Aorta (tissue), 5 donors: ENCODE data around the gene AGO3. TPM values are rescaled to one million over a fixed set of nuclear protein-coding genes. Genes with fewer than 3 reads are reported as not detected.
A peak's percentile ranks its signal among the peaks of the same experiment; 100 is the strongest.

Source experiments
- ATAC-seq: fragments of 200-7000 bp; cut with Tn5 transposase; one replicate; pipeline ENCODE4 v1.9.1; 2022; ENCODE audit warnings: moderate library complexity; ENCODE audit not compliant: low FRiP score
- DNase-seq, 2 donors: peaks; one replicate each; pipeline ENCODE4 v3.0.0-alpha.2; 2020
- H3K27ac ChIP-seq, 2 donors: one replicate each; pipeline ENCODE4 v1.5.1; 2013; ENCODE audit warnings: low read length in 2 of 2, mild to moderate bottlenecking in 2 of 2, moderate library complexity in 2 of 2, control low read depth in 1 of 2, inconsistent platforms in 1 of 2, low read depth in 1 of 2
- H3K27me3 ChIP-seq, 2 donors: one replicate each; pipeline ENCODE4 v1.6.1; 2013; ENCODE audit warnings: control low read depth in 1 of 2, low read length in 1 of 2, mild to moderate bottlenecking in 1 of 2, moderate library complexity in 1 of 2; ENCODE audit not compliant: insufficient read depth in 2 of 2, control insufficient read depth in 1 of 2
- H3K36me3 ChIP-seq, 2 donors: one replicate each; pipeline ENCODE4 v1.6.1; 2013; ENCODE audit warnings: control low read depth in 1 of 2, low read length in 1 of 2, mild to moderate bottlenecking in 1 of 2; ENCODE audit not compliant: insufficient read depth in 2 of 2, control insufficient read depth in 1 of 2
- H3K4me1 ChIP-seq, 2 donors: one replicate each; pipeline ENCODE4 v1.6.1; 2013; ENCODE audit warnings: low read length in 2 of 2, control low read depth in 1 of 2, mild to moderate bottlenecking in 1 of 2, moderate library complexity in 1 of 2; ENCODE audit not compliant: insufficient read depth in 2 of 2, control insufficient read depth in 1 of 2
- H3K4me3 ChIP-seq, 2 donors: one replicate each; pipeline ENCODE4 v1.5.1; 2013; ENCODE audit warnings: low read length in 2 of 2, control low read depth in 1 of 2, mild to moderate bottlenecking in 1 of 2
- H3K9me3 ChIP-seq: one replicate; pipeline ENCODE4 v1.6.1; 2013; ENCODE audit warnings: mild to moderate bottlenecking, low read length; ENCODE audit not compliant: control insufficient read depth
- WGBS, 2 donors: extraction: QIAGEN DNeasy Blood & Tissue Kit; methylation state at CpG; one replicate each; pipeline ENCODE4 v1.1.7; 2013; 5-methylcytosine and 5-hydroxymethylcytosine counted together
- intact Hi-C, 2 donors: fragments of 100-400 bp; cut with DNase I; formaldehyde crosslinking; loops; one replicate each; pipeline versions ENCODE4 v1.14.2 to v1.15.0; 2022
- polyA plus RNA-seq, 2 donors: library from polyadenylated mRNA; stranded (reverse); fragments of 200-250 nt; gene quantifications; one replicate each; pipeline ENCODE4 v1.2.3, GENCODE V29; 2013
- total RNA-seq, 2 donors: library from RNA; stranded (reverse); fragmentation: NEBNext Ultra II Directional; extraction: Animal tissue kit (Norgen Biotek cat#: 25700); gene quantifications; one replicate each; pipeline ENCODE4 v1.2.1, GENCODE V29; 2021
- donor health status: healthy with polysubstance abuse.
- donor health status: Bipolar disorder and iron deficiency.
- donor health status: DM: no; HTN: no; CAD: no.
- donor health status: DM: no; HTN: no; CAD: no.
- donor health status: DM: yes; HTN: yes; CAD: no.

The AGO3 gene
- total and polyA plus RNA-seq, 4 donors = 1.1 to 50.4 (median 26.2) TPM

GRCh38 chr1:36095760-36096405 is 165.0 kb downstream of the AGO3 start:
- H3K27me3 ChIP-seq = no peaks in the 10 kb centered on the region
- peaks cover 0 to 9% of the 10 kb centered on the region in 2 donors for H3K36me3 ChIP-seq
- DNase-seq = peak in 1 of 2 donors; percentile 67
- no peaks in the 10 kb centered on the region for H3K4me1 ChIP-seq
- 61 to 64% methylated on average over 15 of the region's 15 CpGs for WGBS, 2 donors
- H3K4me3 ChIP-seq = no peak overlapping the region
- no peaks in the 10 kb centered on the region for H3K9me3 ChIP-seq
- intact Hi-C loops = loop anchor here (5.0 to 10.0 kb wide), 3 partner anchors 91 to 329 kb away; no protein-coding TSS in a partner anchor
- H3K27ac ChIP-seq = no peak overlapping the region
- ATAC-seq = no peak

GRCh38 chr1:36096500-36097432 is 165.9 kb downstream of the AGO3 start:
- Histone ChIP-seq H3K27me3 (no peaks in the 10 kb centered on the region), H3K9me3 (no peaks in the 10 kb centered on the region), H3K27ac (no peak overlapping the region), H3K36me3 (peaks cover 0 to 9% of the 10 kb centered on the region in 2 donors), H3K4me1 (no peaks in the 10 kb centered on the region), H3K4me3 (no peak overlapping the region)
- ATAC-seq (no peak), DNase-seq (peak; percentile 46 to 73)
- WGBS, 2 donors = 66% methylated on average over 16 of the region's 16 CpGs
- intact Hi-C loops = loop anchor here (5.0 to 10.0 kb wide), 3 partner anchors 91 to 328 kb away; no protein-coding TSS in a partner anchor

- H3K9me3 ChIP-seq = no peaks in the 10 kb centered on the region
- H3K27me3 ChIP-seq = no peaks in the 10 kb centered on the region
- H3K36me3 ChIP-seq = peaks cover 0 to 4% of the 10 kb centered on the region in 2 donors
- peak in 1 of 2 donors; percentile 42 for DNase-seq
- WGBS, 2 donors = 91 to 93% methylated on average over 28 to 33 of the region's 33 CpGs
- intact Hi-C loops = loop anchor here (2.0 to 10.0 kb wide), 4 partner anchors 37 to 327 kb away; no protein-coding TSS in a partner anchor
- H3K27ac ChIP-seq = no peak overlapping the region
- H3K4me3 ChIP-seq = no peak overlapping the region
- no peak for ATAC-seq
- no peaks in the 10 kb centered on the region for H3K4me1 ChIP-seq
Observed at GRCh38 chr1:36097693-36098585, 167.0 kb downstream of the AGO3 start.

- intact Hi-C loops = loop anchor here (1.0 to 10.0 kb wide), 6 partner anchors 35 to 326 kb away; no protein-coding TSS in a partner anchor
Observed at GRCh38 chr1:36098650-36099365, 167.9 kb downstream of the AGO3 start.

GRCh38 chr1:36099681-36100341 is 168.9 kb downstream of the AGO3 start:
- DNase-seq (peak; percentile 89 to 94), ATAC-seq (peak; percentile 89)
- no peaks in the 10 kb centered on the region for H3K9me3 ChIP-seq
- intact Hi-C loops = loop anchor here (1.0 to 10.0 kb wide), 6 partner anchors 34 to 325 kb away; no protein-coding TSS in a partner anchor
- no peaks in the 10 kb centered on the region for H3K36me3 ChIP-seq
- WGBS, 2 donors = 33 to 36% methylated on average over 18 of the region's 18 CpGs
- no peak overlapping the region for H3K27ac ChIP-seq
- H3K27me3 ChIP-seq = no peaks in the 10 kb centered on the region
- no peak overlapping the region for H3K4me3 ChIP-seq
- H3K4me1 ChIP-seq = no peaks in the 10 kb centered on the region

More at GRCh38 chr1:36098650-36099365, 167.9 kb downstream of the AGO3 start:
- Histone ChIP-seq H3K36me3 (peaks cover 0 to 2% of the 10 kb centered on the region in 2 donors), H3K4me1 (no peaks in the 10 kb centered on the region), H3K4me3 (no peak overlapping the region), H3K9me3 (no peaks in the 10 kb centered on the region), H3K27me3 (no peaks in the 10 kb centered on the region), H3K27ac (no peak overlapping the region)
- ATAC-seq = no peak
- 78 to 85% methylated on average over 13 of the region's 13 CpGs for WGBS, 2 donors
- peak in 1 of 2 donors; percentile 41 for DNase-seq

- ATAC-seq (no peak), DNase-seq (peak in 1 of 2 donors; percentile 59)
- no peaks in the 10 kb centered on the region for H3K27me3 ChIP-seq
- H3K4me3 ChIP-seq = no peak overlapping the region
- H3K4me1 ChIP-seq = no peaks in the 10 kb centered on the region
- no peak overlapping the region for H3K27ac ChIP-seq
- no peaks in the 10 kb centered on the region for H3K36me3 ChIP-seq
- intact Hi-C loops = no loop called here
- no peaks in the 10 kb centered on the region for H3K9me3 ChIP-seq
- 51 to 62% methylated on average over 6 of the region's 6 CpGs for WGBS, 2 donors
Observed at GRCh38 chr1:36100376-36100775, 169.5 kb downstream of the AGO3 start.

GRCh38 chr1:36101546-36101945 is 170.6 kb downstream of the AGO3 start:
- Histone ChIP-seq H3K9me3 (no peaks in the 10 kb centered on the region), H3K27me3 (no peaks in the 10 kb centered on the region), H3K4me1 (no peaks in the 10 kb centered on the region), H3K4me3 (no peak overlapping the region), H3K27ac (no peak overlapping the region), H3K36me3 (no peaks in the 10 kb centered on the region)
- DNase-seq (peak in 1 of 2 donors; percentile 5), ATAC-seq (no peak)
- intact Hi-C loops = no loop called here
- 97 to 99% methylated on average over 5 of the region's 5 CpGs for WGBS, 2 donors
